K562 (cell line): Measurements from ENCODE around the gene C1QA. TPM values are rescaled to one million over a fixed set of nuclear protein-coding genes. Genes with fewer than 3 reads are reported as not detected.

Experiments
- ATAC-seq: fragments of 200-7000 bp; cut with Tn5 transposase; 3 replicates; pipeline ENCODE4 v1.9.1; 2020; ENCODE audit warnings: moderate library complexity
- BruUV-seq: library from RNA; stranded (reverse); fragments of 400-500 nt; replicated peaks from 2 replicates; lab custom pipeline; 2021; lab: Mats Ljungman, UMichigan
- CTCF ChIA-PET: fragments of 300-600 bp; formaldehyde crosslinking; extraction: SDS; loops from one replicate; lab custom pipeline; 2021; ENCODE audit warnings: low intra/inter-chr PET ratio; lab: Yijun Ruan, JAX
- POLR2A ChIA-PET: fragments of 300-600, 350-650 bp; sonication (Branson Sonifier 250); formaldehyde crosslinking; extraction: SDS; loops from one replicate; lab custom pipeline; 2021; ENCODE audit warnings: antibody characterized with exemption, inconsistent platforms; lab: Yijun Ruan, JAX
- DNase-seq, 4 experiments: peaks; one replicate each; pipeline versions ENCODE4 v3.0.0 to v3.0.0-alpha.2; 2011 to 2018; ENCODE audit warnings: low spot score in 3 of 4, mixed read lengths in 3 of 4; ENCODE audit errors: extremely low read depth in 1 of 4
- FAIRE-seq: peaks from 2 replicates; lab custom pipeline; 2011; peaks lifted over from hg19 to GRCh38; lab: Jason Lieb, UNC
- H2AFZ ChIP-seq: 2 replicates; pipeline ENCODE4 v1.6.0; 2011; ENCODE audit warnings: low read depth, low read length, control low read depth, inconsistent platforms
- H3K27ac ChIP-seq: fragments of 200-600 bp; 3 replicates; pipeline ENCODE4 v1.8.0; 2011; ENCODE audit warnings: low read depth, mild to moderate bottlenecking, control low read depth, inconsistent platforms, low read length, moderate library complexity, mixed read lengths; ENCODE audit errors: extremely low read depth
- H3K27me3 ChIP-seq, 2 experiments: fragments of 300-600 bp in 1 of 2; 2 replicates in 1 of 2; 3 replicates in 1 of 2; pipeline versions ENCODE4 v1.6.0 to v1.8.0; 2011; ENCODE audit warnings: inconsistent platforms in 2 of 2, low read length in 2 of 2, mild to moderate bottlenecking in 1 of 2, mixed read lengths in 1 of 2, moderate library complexity in 1 of 2; ENCODE audit not compliant: control insufficient read depth in 2 of 2, insufficient read depth in 2 of 2
- H3K36me3 ChIP-seq: fragments of 300-600 bp; 3 replicates; pipeline ENCODE4 v1.8.0; 2011; ENCODE audit warnings: mild to moderate bottlenecking, low read length, inconsistent platforms; ENCODE audit not compliant: control insufficient read depth, insufficient read depth
- H3K4me1 ChIP-seq, 2 experiments: fragments of 200-600 bp in 1 of 2; replicated peaks in 1 of 2; 2 replicates in 1 of 2; 3 replicates in 1 of 2; pipeline versions ENCODE4 v1.5.1 to v1.8.0; 2011; ENCODE audit warnings: inconsistent platforms in 2 of 2, low read length in 2 of 2, mild to moderate bottlenecking in 1 of 2, mixed read lengths in 1 of 2, moderate library complexity in 1 of 2; ENCODE audit not compliant: control insufficient read depth in 2 of 2, insufficient read depth in 2 of 2
- H3K4me2 ChIP-seq: 2 replicates; pipeline ENCODE4 v1.6.1; 2011; ENCODE audit warnings: low read length, control low read depth, inconsistent platforms, mixed read lengths; ENCODE audit not compliant: insufficient read depth
- H3K4me3 ChIP-seq: fragments of 200-600 bp; sonication (generic), shearing (Covaris generic); 2 replicates; pipeline ENCODE4 v1.5.1; 2016; ENCODE audit warnings: control low read depth, inconsistent platforms
- H3K79me2 ChIP-seq: fragments of 200-600 bp; 3 replicates; pipeline ENCODE4 v1.8.0; 2011; ENCODE audit warnings: low read length, inconsistent platforms; ENCODE audit not compliant: control insufficient read depth, insufficient read depth
- H3K9ac ChIP-seq, 2 experiments: 2 replicates each; pipeline versions ENCODE4 v1.6.0 to v1.6.1; 2011; ENCODE audit warnings: low read depth in 2 of 2, low read length in 2 of 2, control low read depth in 1 of 2, inconsistent platforms in 1 of 2, mild to moderate bottlenecking in 1 of 2, mixed read lengths in 1 of 2; ENCODE audit not compliant: insufficient read depth in 1 of 2
- H3K9me1 ChIP-seq: one replicate; pipeline ENCODE4 v1.6.0; 2011; ENCODE audit warnings: inconsistent platforms, mild to moderate bottlenecking, low read length, moderate library complexity; ENCODE audit not compliant: control insufficient read depth, insufficient read depth
- H3K9me3 ChIP-seq: replicated peaks from 2 replicates; pipeline ENCODE4 v1.5.1; 2011; ENCODE audit warnings: low read depth, low read length, inconsistent platforms; ENCODE audit not compliant: control insufficient read depth, insufficient read depth
- H4K20me1 ChIP-seq: replicated peaks from 2 replicates; pipeline ENCODE4 v1.6.1; 2011; ENCODE audit warnings: low read length, inconsistent platforms, mixed read lengths; ENCODE audit not compliant: control insufficient read depth, insufficient read depth
- GATAD2A ChIP-seq: fragments of 450-650 bp; IDR thresholded peaks from 2 replicates; pipeline ENCODE4 v1.6.1; 2017
- HLTF ChIP-seq: fragments of 450-650 bp; IDR thresholded peaks from 2 replicates; pipeline ENCODE4 v1.6.1; 2016
- HNRNPUL1 ChIP-seq: fragments of 200-400 bp; formaldehyde crosslinking; IDR thresholded peaks from 2 replicates; pipeline ENCODE4 v1.6.1; 2017; ENCODE audit warnings: low read length
- NR3C1 ChIP-seq: sonication (generic); formaldehyde crosslinking; IDR thresholded peaks from 2 replicates; pipeline ENCODE4 v1.8.1; 2022; ENCODE audit warnings: missing genetic modification reagents
- ZNF316 ChIP-seq: fragments of 450-650 bp; IDR thresholded peaks from 2 replicates; pipeline ENCODE4 v1.6.1; 2016
- ZNF695 ChIP-seq: fragments of 450-650 bp; formaldehyde crosslinking; IDR thresholded peaks from 2 replicates; pipeline ENCODE4 v1.4.0; 2020; ENCODE audit warnings: mild to moderate bottlenecking, moderate library complexity
- WGBS: fragments of 100-300 bp; shearing (Covaris generic); methylation state at CpG from one replicate; pipeline ENCODE4 v1.1.6; 2016; ENCODE audit warnings: low coverage, mixed read lengths; ENCODE audit not compliant: insufficient coverage; ENCODE audit errors: missing lambda C conversion rate; 5-methylcytosine and 5-hydroxymethylcytosine counted together
- in situ Hi-C: fragments of 300-500 bp; cut with MboI; formaldehyde crosslinking; loops from 4 replicates; pipeline ENCODE4 v1.15.0; 2018; ENCODE audit warnings: inconsistent platforms, mixed read lengths
- intact Hi-C: fragments of 100-400 bp; cut with micrococcal nuclease; formaldehyde crosslinking; loops from 2 replicates; pipeline ENCODE4 v1.14.2; 2022
- polyA plus RNA-seq, 8 experiments: library from polyadenylated mRNA; depleted of rRNA in 4 of 8; stranded (reverse) in 5 of 8; unstranded in 3 of 8; fragments of >200 nt; fragmentation: Nextera tagmentation in 2 of 8; fragmentation: Illumina TruSeq in 1 of 8; extraction: Ambion mirVana in 2 of 8; extraction: Trizol in 1 of 8; gene quantifications; 2 replicates each; pipeline versions ENCODE4 v1.2.1 to v1.2.3, GENCODE V29; 2011 to 2014; ENCODE audit warnings: inconsistent platforms in 1 of 8, missing spikeins in 1 of 8
- total RNA-seq, 7 experiments: library from RNA; depleted of rRNA in 6 of 7; stranded (reverse); fragments of >200 nt in 6 of 7; fragmentation: Illumina TruSeq in 2 of 7; extraction: Trizol in 2 of 7; gene quantifications; 2 replicates each; pipeline versions ENCODE4 v1.2.1 to v1.2.3, GENCODE V29; 2011 to 2021; ENCODE audit warnings: low replicate concordance in 1 of 7

The C1QA gene
- total and polyA plus RNA-seq, 9 of the 15 experiments (the other 6 are each of a cell fraction or from before 2014, with no cell fraction given): 0.71 TPM; not detected in 8

DNA sequence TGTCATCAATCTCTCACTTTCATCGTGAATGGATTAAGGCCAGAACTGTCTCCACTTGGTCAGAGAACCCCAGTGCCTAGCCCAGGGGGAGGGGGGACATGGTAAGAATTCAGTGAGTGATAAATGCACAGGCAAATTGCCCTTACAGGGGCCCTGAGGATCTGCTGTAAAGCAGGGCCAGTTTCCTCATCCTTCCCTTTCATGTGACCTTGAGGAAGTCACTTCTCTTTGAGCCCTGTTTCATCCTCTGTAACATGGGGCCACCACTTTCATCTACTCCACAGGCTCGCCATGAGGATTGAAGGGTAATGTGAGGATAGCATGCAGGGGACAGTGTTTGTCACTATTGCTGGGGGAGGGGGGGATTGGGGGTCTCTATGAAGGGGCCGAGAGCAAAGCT is 28.1 kb upstream of the C1QA start:
- no peaks in the 10 kb centered on the region for H3K9me3 ChIP-seq
- CTCF ChIA-PET: no interaction called here
- POLR2A ChIA-PET: no interaction called here
- TF ChIP-seq ZNF695 (CRISPR knock-in tag) (no peak), HNRNPUL1 (no peak)
- H3K9me1 ChIP-seq: no peaks in the 10 kb centered on the region
- H3K9ac ChIP-seq: no peak overlapping the region
- intact Hi-C loops: no loop called here
- no peak overlapping the region for H3K4me2 ChIP-seq
- no peak for FAIRE-seq
- peaks cover 4 to 22% of the 10 kb centered on the region in 2 experiments; a peak in 3 of 5 replicates for H3K27me3 ChIP-seq
- no peak overlapping the region for H3K4me3 ChIP-seq
- no peak for DNase-seq
- H3K79me2 ChIP-seq: no peaks in the 10 kb centered on the region
- H2AFZ ChIP-seq: no peak overlapping the region
- in situ Hi-C loops: no loop called here
- no peak overlapping the region for H3K27ac ChIP-seq
- H4K20me1 ChIP-seq: peaks cover 25% of the 10 kb centered on the region
- 0% methylated on average over 3 of the region's 3 CpGs for WGBS
- no peaks in the 10 kb centered on the region; a peak in 1 of 5 replicates for H3K4me1 ChIP-seq
- no TSS peak for BruUV-seq
- H3K36me3 ChIP-seq: no peaks in the 10 kb centered on the region
- no peak for ATAC-seq

DNA sequence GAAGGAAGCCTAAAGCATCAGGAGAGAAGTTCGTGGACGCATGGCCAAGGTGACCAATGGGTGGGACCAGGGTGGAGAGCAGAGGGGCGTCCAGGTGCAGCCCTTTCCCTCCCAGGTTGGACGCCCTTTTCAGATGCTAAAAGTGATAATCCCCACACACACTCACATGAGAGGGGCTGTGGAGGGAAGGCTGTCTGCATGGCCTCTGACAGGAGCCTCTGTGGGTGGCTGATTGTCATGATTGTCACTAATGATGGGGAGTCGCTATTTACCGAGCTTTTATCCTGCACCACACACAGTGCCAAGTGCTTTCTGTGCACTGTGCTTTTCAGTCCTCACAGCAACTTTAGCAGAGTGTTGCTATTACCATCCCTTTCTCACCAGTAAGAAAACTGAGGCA is 27.1 kb upstream of the C1QA start:
- 0% methylated on average over 6 of the region's 6 CpGs for WGBS
- Histone ChIP-seq H3K27ac (no peak overlapping the region), H3K4me2 (no peak overlapping the region), H3K9ac (no peak overlapping the region), H3K36me3 (no peaks in the 10 kb centered on the region), H3K9me1 (no peaks in the 10 kb centered on the region), H3K79me2 (no peaks in the 10 kb centered on the region), H3K27me3 (peaks cover 0 to 22% of the 10 kb centered on the region in 2 experiments; a peak in 3 of 5 replicates), H3K4me1 (no peaks in the 10 kb centered on the region; a peak in 1 of 5 replicates), H2AFZ (no peak overlapping the region), H3K4me3 (no peak overlapping the region)
- no peak for DNase-seq
- intact Hi-C loops: no loop called here
- CTCF ChIA-PET: no interaction called here
- TF ChIP-seq GATAD2A (no peak), ZNF316 (no peak), NR3C1 (CRISPR knock-in tag) (no peak), HLTF (no peak)
- TF ChIP-seq, all 486 proteins: peak for 0
- BruUV-seq: no TSS peak
- POLR2A ChIA-PET: no interaction called here
- no peak for FAIRE-seq
- Histone ChIP-seq H3K9me3 (no peaks in the 10 kb centered on the region), H4K20me1 (peaks cover 24% of the 10 kb centered on the region; the same call in 1 of the 2 replicates)
- no peak for ATAC-seq
- in situ Hi-C loops: no loop called here
